Epithelial cell of esophagus (primary cell): ENCODE data around the gene ACP2.
A peak's percentile ranks its signal among the peaks of the same experiment; 100 is the strongest.

Experiments
- DNase-seq: peaks from one replicate; pipeline ENCODE4 v3.0.0; 2010; ENCODE audit warnings: low read depth
- H3K4me3 ChIP-seq: 2 replicates; pipeline ENCODE4 v1.5.1; 2011; ENCODE audit warnings: mild to moderate bottlenecking, low read length, control low read depth
- TF ChIP-seq, protein P1 (sequence below): IDR thresholded peaks from 2 replicates; pipeline ENCODE4 v1.5.1; 2011; ENCODE audit warnings: low read depth, mild to moderate bottlenecking, low read length, control low read depth, inconsistent platforms; ENCODE audit not compliant: insufficient read depth; ENCODE audit errors: missing control alignments

The ACP2 gene

DNA sequence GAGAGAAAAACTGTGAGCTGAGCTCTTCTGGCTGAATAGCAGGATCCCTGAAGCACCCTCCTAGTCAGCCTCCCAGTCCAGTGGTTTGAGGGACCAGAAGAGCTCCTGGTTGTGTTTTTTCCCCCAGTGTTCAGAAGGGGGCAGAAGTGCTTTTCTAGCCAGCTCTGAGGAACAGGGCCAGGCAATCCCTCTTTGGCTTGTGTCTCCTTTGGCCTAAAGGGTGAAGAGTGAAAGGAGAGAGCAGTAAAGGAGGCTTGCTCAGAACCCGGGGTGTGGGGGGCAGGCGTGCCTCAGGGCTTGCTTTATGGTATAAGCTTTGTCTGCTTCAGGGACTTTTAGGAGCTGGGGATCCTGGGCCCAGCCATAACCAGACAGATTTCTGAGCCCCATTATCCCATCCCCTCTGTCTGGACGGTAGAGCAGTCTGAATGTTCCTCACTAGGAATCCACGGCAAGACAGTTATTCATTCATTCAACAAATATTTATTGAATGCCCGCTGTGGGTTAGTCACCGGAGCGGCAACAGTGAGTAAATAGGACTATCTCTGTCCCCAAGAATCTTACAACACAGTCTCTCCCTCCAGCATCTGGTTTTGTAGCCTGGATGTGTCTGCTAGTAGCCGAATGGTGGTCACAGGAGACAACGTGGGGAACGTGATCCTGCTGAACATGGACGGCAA is 14.5 kb downstream of the ACP2 start:
- H3K4me3 ChIP-seq = no peak overlapping the region
- peak; percentile 71 for DNase-seq

DNA sequence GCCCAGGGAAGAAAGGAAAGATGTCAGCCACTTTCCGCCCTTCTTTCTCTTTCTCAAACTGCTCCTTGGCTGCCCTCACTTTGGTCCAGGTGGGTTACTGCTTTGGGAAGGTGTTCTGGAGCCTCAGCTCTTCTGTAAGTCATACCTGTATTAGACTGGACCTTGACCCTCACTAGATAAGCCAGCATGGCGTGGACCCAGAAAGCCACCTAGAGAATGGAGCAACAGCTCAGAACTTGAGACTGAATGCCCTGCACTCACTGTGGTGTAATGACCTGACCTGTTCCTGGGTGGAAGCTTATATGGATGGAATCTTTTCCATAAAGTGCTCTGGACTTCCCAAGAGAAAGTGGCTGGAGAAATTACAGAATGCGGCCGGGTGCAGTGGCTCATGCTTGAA is 15.6 kb downstream of the ACP2 start:
- TF ChIP-seq, protein P1, sequence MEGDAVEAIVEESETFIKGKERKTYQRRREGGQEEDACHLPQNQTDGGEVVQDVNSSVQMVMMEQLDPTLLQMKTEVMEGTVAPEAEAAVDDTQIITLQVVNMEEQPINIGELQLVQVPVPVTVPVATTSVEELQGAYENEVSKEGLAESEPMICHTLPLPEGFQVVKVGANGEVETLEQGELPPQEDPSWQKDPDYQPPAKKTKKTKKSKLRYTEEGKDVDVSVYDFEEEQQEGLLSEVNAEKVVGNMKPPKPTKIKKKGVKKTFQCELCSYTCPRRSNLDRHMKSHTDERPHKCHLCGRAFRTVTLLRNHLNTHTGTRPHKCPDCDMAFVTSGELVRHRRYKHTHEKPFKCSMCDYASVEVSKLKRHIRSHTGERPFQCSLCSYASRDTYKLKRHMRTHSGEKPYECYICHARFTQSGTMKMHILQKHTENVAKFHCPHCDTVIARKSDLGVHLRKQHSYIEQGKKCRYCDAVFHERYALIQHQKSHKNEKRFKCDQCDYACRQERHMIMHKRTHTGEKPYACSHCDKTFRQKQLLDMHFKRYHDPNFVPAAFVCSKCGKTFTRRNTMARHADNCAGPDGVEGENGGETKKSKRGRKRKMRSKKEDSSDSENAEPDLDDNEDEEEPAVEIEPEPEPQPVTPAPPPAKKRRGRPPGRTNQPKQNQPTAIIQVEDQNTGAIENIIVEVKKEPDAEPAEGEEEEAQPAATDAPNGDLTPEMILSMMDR = no peak
- no peak overlapping the region for H3K4me3 ChIP-seq
- DNase-seq = no peak

More for the DNA sequence above, 14.5 kb downstream of the ACP2 start:
- TF ChIP-seq, protein P1 = peak; percentile 23

DNA sequence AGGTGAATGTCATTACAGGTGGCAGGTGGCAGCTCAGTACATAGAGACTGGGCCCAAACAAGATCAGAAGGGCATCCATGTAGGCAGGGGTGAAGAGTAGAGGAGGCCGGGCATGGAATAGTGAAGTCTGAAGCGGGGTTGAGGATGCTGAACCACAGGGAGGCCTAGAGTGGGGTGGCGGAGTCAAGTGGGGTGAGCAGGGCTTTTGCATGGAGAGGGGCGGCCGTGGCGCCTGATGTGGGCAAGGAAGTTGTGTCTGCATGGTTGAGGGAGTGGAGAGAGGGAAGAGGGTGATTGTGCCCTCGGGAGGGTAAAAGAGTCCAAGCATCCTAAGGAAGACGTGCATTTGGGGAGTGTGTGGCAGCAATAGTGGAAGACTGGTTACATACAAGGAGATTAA is 19.5 kb downstream of the ACP2 start:
- H3K4me3 ChIP-seq = no peak overlapping the region
- TF ChIP-seq, protein P1 = no peak
- no peak for DNase-seq

DNA sequence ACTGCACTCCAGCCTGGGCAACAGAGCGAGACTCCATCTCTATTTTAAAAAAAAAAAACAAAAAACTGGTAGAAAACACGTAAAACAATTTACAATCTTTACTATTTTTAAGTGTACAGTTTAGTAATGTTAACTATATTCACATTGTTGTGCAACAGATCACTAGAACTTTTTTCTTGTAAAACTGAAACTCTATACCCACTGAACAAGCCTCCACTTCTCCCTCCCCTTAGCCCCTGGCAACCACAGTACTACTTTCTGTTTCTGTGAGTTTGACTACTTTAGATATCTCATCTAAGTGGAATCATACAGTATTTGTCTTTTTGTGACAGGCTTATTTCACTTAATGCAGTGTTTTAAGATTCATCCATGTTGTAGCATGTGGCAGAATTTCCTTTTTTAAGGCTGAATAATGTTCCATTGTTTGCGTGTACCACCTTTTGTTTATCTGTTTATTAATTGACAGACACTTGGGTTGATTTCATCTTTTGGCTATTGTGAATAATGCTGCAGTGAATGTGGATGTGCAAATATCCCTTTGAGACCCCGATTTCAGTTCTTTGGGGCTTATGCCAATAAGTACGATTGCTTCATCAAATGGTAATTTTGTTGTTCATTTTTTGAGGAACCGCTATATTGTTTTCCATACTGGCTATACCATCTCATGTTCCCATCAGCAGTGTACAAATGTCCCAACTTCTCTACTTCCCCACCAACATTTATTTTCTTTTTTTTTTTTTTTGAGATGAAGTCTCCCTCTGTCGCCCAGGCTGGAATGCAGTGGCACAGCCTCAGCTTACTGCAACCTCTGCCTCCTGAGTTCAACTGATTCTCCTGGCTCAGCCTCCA is 22.8 kb downstream of the ACP2 start:
- no peak for DNase-seq

DNA sequence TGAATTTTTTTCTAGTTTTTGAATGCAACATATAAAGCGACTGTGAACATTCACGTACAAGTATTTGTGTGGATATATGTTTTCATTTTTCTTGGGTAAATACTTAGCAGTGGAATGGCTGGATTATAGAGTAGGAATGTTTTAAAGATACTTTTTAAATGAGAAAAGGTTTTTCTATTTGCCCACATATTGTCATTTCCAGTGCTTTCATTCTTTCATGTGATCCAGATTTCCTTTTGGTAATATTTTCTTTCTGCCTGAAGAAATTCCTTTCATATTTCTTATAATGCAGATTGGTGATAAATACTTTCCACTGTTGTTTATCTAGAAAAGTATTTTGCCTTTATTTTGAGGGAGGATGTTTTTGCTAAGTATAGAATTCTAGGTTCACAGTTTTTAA is 25.9 kb downstream of the ACP2 start:
- DNase-seq = no peak
- no peak overlapping the region for H3K4me3 ChIP-seq
- TF ChIP-seq, protein P1 = no peak

More for the DNA sequence above, 22.8 kb downstream of the ACP2 start:
- TF ChIP-seq, protein P1 = no peak
- no peak overlapping the region for H3K4me3 ChIP-seq

DNA sequence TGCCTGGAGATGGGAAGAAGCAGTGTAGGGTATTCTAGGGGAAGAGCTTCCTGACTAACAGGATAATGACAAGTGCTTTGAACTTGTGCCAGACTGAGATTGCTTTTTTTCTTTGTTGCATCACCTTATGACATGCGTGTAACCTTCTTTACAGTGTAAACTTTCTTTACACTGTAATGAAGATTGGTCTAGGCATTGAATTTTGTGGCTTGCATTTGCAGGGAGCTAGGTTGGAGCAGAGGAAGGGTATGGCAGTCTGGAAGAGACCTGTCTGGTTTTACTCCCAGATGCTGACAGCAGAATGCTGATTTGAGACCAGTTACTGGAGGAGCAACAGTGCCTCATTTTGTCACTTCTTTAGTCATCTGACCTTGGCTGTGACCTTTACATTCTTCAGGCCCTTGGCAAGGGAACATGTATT is 28.2 kb downstream of the ACP2 start:
- TF ChIP-seq, protein P1 = no peak
- H3K4me3 ChIP-seq = no peak overlapping the region
- DNase-seq = peak; percentile 80
